Body of pancreas (tissue), 4 donors: ENCODE data around the gene PKD2.

Experiments used
- CTCF ChIP-seq, 7 experiments: fragments of 450-650 bp in 4 of 7; fragments of 200-600 bp in 3 of 7; sonication (generic) in 3 of 7; IDR thresholded peaks; one replicate each; pipeline ENCODE4 v1.5.1; 2016 to 2019; ENCODE audit warnings: antibody characterized with exemption in 7 of 7
- POLR2A ChIP-seq, 3 donors: fragments of 450-650 bp; IDR thresholded peaks; one replicate each; pipeline ENCODE4 v1.6.1; 2016; ENCODE audit warnings: antibody characterized with exemption in 3 of 3, mild to moderate bottlenecking in 2 of 3

- TF ChIP-seq CTCF (IDR thresholded peaks at IDR 0.05): no peak
- TF ChIP-seq POLR2A (IDR thresholded peaks at IDR 0.05): no peak
Measured at GRCh38 chr4:87977521-87978278, 29.7 kb upstream of the PKD2 start.
